Naive thymus-derived CD8-positive, alpha-beta T cell (primary cell): ENCODE measurements around the gene TMEM26. TPM values are rescaled to one million over a fixed set of nuclear protein-coding genes. Genes with fewer than 3 reads are reported as not detected.

Experiments
- ATAC-seq, 2 donors: fragments of 150-1000 bp; cut with Tn5 transposase in 1 of 2; sonication (Bioruptor Pico), chemical (Tn5 transposase) in 1 of 2; 1 replicate in 1 of 2; 2 replicates in 1 of 2; pipeline ENCODE4 v1.10.0; 2021; ENCODE audit warnings: mild to moderate bottlenecking in 2 of 2, moderate library complexity in 2 of 2
- POLR2A ChIA-PET: fragments of 350-600 bp; sonication (Branson Sonifier 250); formaldehyde crosslinking; loops from one replicate; lab custom pipeline; 2021; ENCODE audit warnings: antibody characterized with exemption; lab: Charles Lee
- DNase-seq, 10 donors: peaks; one replicate each; pipeline versions ENCODE4 v3.0.0 to v3.0.0-alpha.2; 2020 to 2022
- H3K27ac Mint-ChIP-seq, 10 donors: one replicate each; pipeline ENCODE4 v1.8.0; 2020 to 2022; ENCODE audit warnings: mild to moderate bottlenecking in 10 of 10, mixed read lengths in 10 of 10, moderate library complexity in 4 of 10, inconsistent platforms in 1 of 10
- H3K27me3 Mint-ChIP-seq, 5 donors: one replicate each; pipeline ENCODE4 v1.8.0; 2021 to 2022; ENCODE audit warnings: mixed read lengths in 5 of 5
- H3K36me3 Mint-ChIP-seq, 3 donors: one replicate each; pipeline ENCODE4 v1.8.0; 2020 to 2022; ENCODE audit warnings: mixed read lengths in 3 of 3, mild to moderate bottlenecking in 2 of 3, inconsistent platforms in 1 of 3
- H3K4me1 Mint-ChIP-seq, 4 donors: one replicate each; pipeline ENCODE4 v1.8.0; 2021 to 2022; ENCODE audit warnings: mixed read lengths in 4 of 4
- H3K4me3 Mint-ChIP-seq, 10 donors: one replicate each; pipeline ENCODE4 v1.8.0; 2020 to 2022; ENCODE audit warnings: mild to moderate bottlenecking in 10 of 10, mixed read lengths in 10 of 10, moderate library complexity in 6 of 10, inconsistent platforms in 1 of 10
- H3K9me3 Mint-ChIP-seq, 9 donors: one replicate each; pipeline ENCODE4 v1.8.0; 2020 to 2022; ENCODE audit warnings: mixed read lengths in 9 of 9, mild to moderate bottlenecking in 3 of 9, inconsistent platforms in 1 of 9, moderate library complexity in 1 of 9
- polyA plus RNA-seq, 3 donors: library from polyadenylated mRNA; unstranded; fragments of 300-500 nt; fragmentation: Illumina TruSeq; gene quantifications; one replicate each; pipeline ENCODE4 v1.2.3, GENCODE V29; 2021
- total RNA-seq, 8 experiments: library from RNA in 2 of 8; stranded (reverse) in 2 of 8; gene quantifications; one replicate each; pipeline ENCODE4 v1.2.3 and lab custom pipeline; 2021 to 2026

The TMEM26 gene
- total and polyA plus RNA-seq, 5 experiments from 2014 or later, result not detected

DNA sequence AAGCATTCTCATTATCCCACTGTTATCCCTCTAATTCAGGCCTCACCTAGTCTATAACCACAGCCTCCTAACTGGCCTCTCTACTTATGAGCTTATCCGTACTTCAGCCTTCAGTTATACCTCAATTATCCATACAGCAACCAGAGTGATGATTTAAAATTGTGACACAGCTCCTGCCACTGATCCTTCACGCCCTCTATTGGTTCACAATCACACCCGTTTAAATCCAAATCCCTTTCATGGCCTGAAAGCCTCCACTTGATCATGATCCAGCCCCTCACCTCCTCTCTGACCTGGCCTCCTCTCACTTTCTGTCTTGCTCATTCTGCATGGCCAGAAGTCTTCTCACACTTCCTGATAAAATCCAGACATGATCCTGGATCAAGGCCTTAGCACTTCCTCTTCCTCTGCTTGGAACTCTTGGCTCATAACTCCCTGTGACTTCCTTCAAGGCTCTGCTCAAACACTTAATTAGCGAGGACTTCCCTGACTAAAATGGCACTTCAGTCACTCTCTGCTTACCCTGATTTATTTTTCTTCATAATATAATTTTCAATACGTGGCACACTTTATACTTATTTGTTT is 19.0 kb upstream of the TMEM26 start:
- Mint-ChIP-seq H3K36me3 (no peaks in the 10 kb centered on the region), H3K4me3 (no peak overlapping the region)

DNA sequence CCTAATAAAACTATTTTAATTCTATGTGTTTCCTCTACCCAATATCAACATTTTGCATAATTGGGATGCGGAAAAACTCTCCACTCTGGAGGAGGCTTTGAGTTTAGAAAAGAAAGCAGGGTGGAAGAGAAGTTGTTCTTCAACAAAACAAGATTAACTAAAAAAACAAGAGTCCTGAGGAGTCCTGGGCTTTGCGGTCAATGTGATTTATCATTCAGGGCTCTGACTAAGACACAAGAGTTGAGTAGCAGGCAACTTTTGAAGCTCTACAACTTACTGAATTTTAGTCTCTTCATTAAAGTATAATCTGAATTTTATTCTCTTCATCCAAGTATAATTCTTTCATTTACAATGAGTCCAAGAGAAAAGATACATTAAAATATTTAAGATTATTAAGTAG is 18.3 kb upstream of the TMEM26 start:
- ATAC-seq (no peak), DNase-seq (no peak)
- peaks cover 0 to 8% (median 4%) of the 10 kb centered on the region in 5 donors for H3K27me3 Mint-ChIP-seq
- no peak overlapping the region for H3K27ac Mint-ChIP-seq
- no peaks in the 10 kb centered on the region for H3K36me3 Mint-ChIP-seq
- H3K9me3 Mint-ChIP-seq, result no peaks in the 10 kb centered on the region
- no peak overlapping the region for H3K4me3 Mint-ChIP-seq
- POLR2A ChIA-PET, result no interaction called here
- no peaks in the 10 kb centered on the region for H3K4me1 Mint-ChIP-seq

More for the DNA sequence above, 19.0 kb upstream of the TMEM26 start:
- Mint-ChIP-seq H3K4me1 (no peaks in the 10 kb centered on the region), H3K9me3 (no peaks in the 10 kb centered on the region), H3K27ac (no peak overlapping the region), H3K27me3 (peaks cover 0 to 9% (median 4%) of the 10 kb centered on the region in 5 donors)
- DNase-seq (no peak), ATAC-seq (no peak)
- POLR2A ChIA-PET, result no interaction called here

DNA sequence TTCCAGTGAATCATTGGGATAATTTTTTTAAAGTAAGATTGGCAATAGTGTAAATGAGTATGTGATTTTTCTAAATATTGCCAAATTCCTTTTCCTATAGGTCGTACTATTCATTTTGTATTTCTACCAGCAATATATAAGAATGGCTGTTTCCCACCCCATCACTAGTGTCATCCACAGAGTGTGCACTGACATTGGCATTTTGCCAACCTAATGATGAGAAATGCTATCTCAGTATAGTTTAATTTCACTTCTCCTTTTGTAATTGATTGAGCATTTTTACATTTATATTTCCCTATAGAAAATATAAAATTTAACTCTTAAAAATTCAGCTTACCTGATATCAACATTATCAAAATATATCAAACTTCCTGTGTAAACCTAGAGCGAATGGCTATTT is 17.6 kb upstream of the TMEM26 start:
- DNase-seq, result no peak
- no peak for ATAC-seq
- Mint-ChIP-seq H3K27ac (no peak overlapping the region), H3K27me3 (peaks cover 0 to 8% (median 4%) of the 10 kb centered on the region in 5 donors), H3K36me3 (no peaks in the 10 kb centered on the region), H3K4me3 (no peak overlapping the region), H3K9me3 (no peaks in the 10 kb centered on the region), H3K4me1 (no peaks in the 10 kb centered on the region)
- POLR2A ChIA-PET, result no interaction called here

DNA sequence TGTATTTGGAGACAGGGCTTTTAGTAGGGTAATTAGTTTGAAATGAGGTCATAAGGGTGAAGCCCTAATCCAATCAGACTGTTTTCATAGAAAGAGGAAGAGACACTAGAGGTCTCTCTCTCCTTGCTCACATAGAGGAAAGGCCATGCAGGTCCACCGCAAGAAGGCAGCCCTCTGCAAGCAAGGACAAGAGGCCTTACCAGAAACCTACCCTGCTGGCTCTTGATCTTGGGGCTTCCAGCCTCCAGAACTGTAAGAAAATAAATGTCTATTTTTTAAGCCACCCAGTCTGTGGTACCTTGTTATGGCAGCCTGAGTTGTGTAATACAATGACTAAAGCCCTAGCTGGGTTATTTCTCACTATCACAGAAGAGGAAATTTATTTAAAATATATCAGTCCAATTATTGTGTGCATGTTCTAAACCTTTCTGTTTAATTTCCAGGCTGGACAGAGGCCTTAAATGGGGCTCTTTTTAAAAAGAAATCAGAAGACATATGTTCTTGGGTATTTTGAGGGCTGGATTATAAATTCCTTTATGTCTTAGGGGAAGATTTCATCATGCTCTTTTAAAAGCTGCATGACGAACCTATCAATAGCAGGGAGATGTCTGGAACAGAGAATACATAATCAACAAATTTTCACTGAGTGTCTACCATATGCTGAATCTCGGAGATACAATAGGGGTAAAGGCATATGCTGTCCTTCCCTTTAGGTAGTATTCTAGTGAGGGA is 12.9 kb upstream of the TMEM26 start:
- POLR2A ChIA-PET, result no interaction called here

DNA sequence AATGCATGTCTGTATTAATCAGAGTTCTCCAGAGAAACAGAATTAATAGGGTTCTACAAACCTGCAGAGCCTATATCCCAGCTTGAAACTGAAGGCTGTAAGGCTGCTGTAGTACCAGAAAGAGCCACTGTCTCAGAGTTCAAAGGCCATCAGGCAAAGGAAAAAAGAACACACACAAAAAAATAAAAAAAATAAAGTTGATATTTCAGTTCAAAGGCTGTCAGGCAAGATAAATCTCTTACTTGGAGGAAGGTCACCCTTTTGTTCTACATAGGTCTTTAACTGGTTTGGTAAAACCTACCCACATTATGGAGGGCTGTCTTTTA is 12.0 kb upstream of the TMEM26 start:
- Mint-ChIP-seq H3K27me3 (peaks cover 0 to 4% (median 2%) of the 10 kb centered on the region in 5 donors), H3K36me3 (no peaks in the 10 kb centered on the region), H3K9me3 (peaks cover 0 to 19% (median 0%) of the 10 kb centered on the region in 9 donors), H3K27ac (no peak overlapping the region), H3K4me1 (no peaks in the 10 kb centered on the region), H3K4me3 (no peak overlapping the region)
- no peak for DNase-seq
- no peak for ATAC-seq
- POLR2A ChIA-PET, result no interaction called here

More for the DNA sequence above, 12.9 kb upstream of the TMEM26 start:
- no peak overlapping the region for H3K4me3 Mint-ChIP-seq
- H3K27ac Mint-ChIP-seq, result no peak overlapping the region
- DNase-seq (no peak), ATAC-seq (no peak)
- peaks cover 0 to 10% (median 0%) of the 10 kb centered on the region in 9 donors for H3K9me3 Mint-ChIP-seq
- H3K36me3 Mint-ChIP-seq, result no peaks in the 10 kb centered on the region
- H3K4me1 Mint-ChIP-seq, result no peaks in the 10 kb centered on the region
- H3K27me3 Mint-ChIP-seq, result peaks cover 0 to 4% (median 2%) of the 10 kb centered on the region in 5 donors

DNA sequence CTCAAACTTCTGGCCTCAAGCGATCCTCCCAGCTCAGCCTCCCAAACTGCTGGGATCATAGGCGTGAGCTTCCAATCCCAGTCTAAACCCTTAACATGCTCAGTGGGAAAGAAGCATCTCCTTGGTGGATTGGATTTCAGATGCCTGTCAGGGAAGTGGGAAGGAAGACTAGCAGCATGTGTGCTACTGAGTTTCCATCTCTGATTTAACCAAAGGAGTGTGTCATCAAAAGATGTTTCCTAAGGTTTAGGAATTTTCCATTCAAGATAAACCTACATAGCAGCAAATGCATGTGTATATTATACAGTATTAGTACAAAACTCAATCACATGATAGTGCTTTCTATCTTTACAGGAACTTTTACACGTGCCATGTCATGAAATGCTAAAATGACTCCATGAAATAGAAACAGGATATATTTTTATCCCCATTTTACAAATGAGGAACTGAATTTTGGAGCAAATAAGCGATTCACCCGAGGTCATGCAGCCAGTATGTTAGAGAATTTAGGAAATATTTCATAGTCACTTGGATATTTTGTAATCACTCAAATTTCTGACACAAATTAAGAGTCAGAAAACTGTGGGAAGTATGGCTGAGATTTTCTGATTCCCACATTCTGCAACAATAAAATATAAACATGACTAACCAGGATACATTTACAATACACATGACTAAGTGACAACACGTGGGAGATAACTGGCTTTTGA is 11.4 kb upstream of the TMEM26 start:
- POLR2A ChIA-PET, result no interaction called here
- Mint-ChIP-seq H3K4me3 (no peak overlapping the region), H3K27me3 (peaks cover 0 to 4% (median 2%) of the 10 kb centered on the region in 5 donors), H3K4me1 (no peaks in the 10 kb centered on the region), H3K9me3 (peaks cover 0 to 20% (median 0%) of the 10 kb centered on the region in 9 donors), H3K36me3 (no peaks in the 10 kb centered on the region), H3K27ac (no peak overlapping the region)
- DNase-seq, result no peak
- ATAC-seq, result no peak

DNA sequence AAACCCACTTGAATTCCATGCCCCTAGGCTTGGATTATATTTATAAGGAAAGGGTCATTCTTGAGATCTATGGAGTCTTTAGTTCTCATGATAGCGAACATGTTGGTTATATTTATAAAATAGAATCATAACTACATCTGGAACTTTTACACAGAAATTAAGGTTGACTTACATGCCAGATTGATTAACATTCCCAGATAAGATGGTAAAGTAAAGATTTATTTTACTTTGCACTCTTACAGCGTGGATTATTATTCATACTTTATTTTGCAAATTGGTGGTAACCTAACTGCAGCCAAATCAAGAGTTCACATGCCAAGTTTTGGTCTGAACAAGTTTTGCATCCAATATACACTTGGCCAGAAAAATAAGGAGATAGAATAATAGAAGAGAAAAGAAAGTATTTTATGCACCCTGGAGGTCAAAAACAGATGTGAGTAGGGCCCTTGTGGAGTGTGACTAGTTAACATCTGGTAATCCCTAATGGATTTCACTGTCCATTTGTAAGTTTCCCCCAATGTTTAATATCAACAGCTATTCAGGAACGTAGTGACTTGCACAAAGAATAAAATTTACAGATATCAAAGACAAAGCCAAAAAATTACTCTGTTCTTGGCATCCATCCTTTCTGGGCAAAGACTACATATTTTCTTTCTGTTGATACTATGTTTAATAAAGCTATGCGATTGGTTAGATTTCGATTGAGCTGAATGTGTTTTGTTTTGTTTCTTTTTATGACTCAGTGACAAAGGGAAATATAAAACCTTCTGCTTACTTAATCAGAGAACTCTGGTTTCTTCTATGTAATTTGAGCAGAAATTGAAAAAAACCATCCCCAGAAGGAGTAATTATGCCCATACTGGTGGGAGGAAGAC is 10.1 kb upstream of the TMEM26 start:
- no peak overlapping the region for H3K27ac Mint-ChIP-seq
- no peaks in the 10 kb centered on the region for H3K36me3 Mint-ChIP-seq
- no peak for ATAC-seq
- DNase-seq, result no peak
- peaks cover 0 to 20% (median 0%) of the 10 kb centered on the region in 9 donors for H3K9me3 Mint-ChIP-seq
- POLR2A ChIA-PET, result no interaction called here
- no peak overlapping the region for H3K4me3 Mint-ChIP-seq
- peaks cover 0 to 2% (median 0%) of the 10 kb centered on the region in 5 donors for H3K27me3 Mint-ChIP-seq
- no peaks in the 10 kb centered on the region for H3K4me1 Mint-ChIP-seq

DNA sequence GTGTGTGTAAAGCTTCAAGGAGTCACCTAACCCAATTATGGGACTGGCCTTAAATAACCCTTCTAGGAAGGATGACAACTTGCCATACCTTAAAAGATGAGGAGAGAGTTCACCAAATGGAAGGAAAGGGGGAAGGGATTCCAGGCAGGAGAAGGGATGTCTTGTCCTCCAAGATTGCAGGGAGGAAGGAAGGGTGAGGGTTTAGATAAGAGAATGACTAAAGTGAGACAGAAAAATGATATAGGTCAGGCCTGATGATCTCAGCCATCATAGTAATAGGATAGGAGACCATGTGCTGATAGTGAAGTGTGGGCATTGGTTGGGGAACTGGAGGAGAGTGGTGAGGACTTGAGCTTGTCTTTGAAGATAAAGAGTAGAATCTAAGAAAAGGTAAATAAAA is 7.7 kb upstream of the TMEM26 start:
- Mint-ChIP-seq H3K4me1 (no peaks in the 10 kb centered on the region), H3K27ac (no peak overlapping the region), H3K9me3 (peaks cover 0 to 20% (median 0%) of the 10 kb centered on the region in 9 donors), H3K36me3 (no peaks in the 10 kb centered on the region), H3K27me3 (peaks cover 0 to 10% (median 0%) of the 10 kb centered on the region in 5 donors), H3K4me3 (no peak overlapping the region)
- POLR2A ChIA-PET, result no interaction called here
- DNase-seq (no peak), ATAC-seq (no peak)

DNA sequence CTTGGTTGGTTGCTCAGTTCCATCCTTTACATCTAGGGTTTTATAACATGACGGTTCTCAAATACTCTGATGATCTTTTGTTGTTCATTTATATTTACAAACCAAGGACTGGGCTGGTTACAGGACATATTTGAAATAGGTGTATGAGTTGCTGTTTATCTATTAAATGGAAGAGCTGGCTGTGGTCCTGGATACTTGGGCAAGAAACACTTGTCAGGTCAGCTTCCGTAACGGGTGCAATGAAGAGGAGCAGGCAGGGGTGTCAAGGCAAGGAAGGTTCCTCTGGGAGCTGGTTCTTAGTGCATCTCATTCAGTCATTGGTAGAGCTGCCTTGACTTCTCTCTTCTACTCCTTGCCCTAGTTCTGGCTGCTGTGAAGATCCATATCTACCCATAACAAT is 4.8 kb upstream of the TMEM26 start:
- POLR2A ChIA-PET, result no interaction called here

DNA sequence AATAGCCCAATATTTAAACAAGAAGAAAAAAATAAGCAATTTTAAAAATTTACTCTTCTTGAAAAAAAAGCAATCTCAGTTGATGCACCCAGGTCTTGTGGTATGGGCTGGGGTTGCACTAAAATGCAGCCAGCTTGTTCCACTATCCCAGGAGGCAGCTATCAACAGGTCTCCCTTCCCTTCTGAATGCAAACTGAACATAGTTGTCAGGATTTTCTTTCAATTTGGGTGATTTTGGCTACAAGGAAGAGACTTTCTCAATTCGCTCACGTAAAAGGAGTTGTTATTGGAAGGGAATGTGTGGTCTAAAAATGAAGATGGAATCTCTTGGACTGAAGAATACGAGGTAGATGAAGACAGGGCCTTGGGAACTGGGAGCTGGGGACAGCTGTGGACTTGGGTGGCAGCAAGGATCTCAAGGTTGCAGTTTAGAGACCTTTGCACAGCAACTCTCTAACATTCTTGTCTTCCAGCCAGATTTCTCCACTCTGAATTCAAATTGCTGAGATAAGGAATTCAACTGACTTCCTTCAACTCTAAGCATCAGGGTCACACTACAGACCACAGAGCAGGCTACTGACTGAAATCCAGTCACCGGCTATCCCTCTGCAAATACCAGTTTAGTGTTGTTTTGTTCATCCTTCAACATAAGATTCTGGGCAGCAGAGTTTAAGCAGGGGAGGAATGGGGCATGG is 3.1 kb upstream of the TMEM26 start:
- no peaks in the 10 kb centered on the region for H3K36me3 Mint-ChIP-seq
- ATAC-seq (no peak), DNase-seq (no peak)
- no peak overlapping the region for H3K27ac Mint-ChIP-seq
- H3K4me1 Mint-ChIP-seq, result peaks cover 0 to 11% (median 3%) of the 10 kb centered on the region in 4 donors
- POLR2A ChIA-PET, result no interaction called here
- peaks cover 0 to 12% (median 0%) of the 10 kb centered on the region in 9 donors for H3K9me3 Mint-ChIP-seq
- H3K4me3 Mint-ChIP-seq, result no peak overlapping the region
- peaks cover 12 to 36% (median 31%) of the 10 kb centered on the region in 5 donors for H3K27me3 Mint-ChIP-seq

More for the DNA sequence above, 4.8 kb upstream of the TMEM26 start:
- no peak for DNase-seq
- Mint-ChIP-seq H3K36me3 (no peaks in the 10 kb centered on the region), H3K9me3 (peaks cover 0 to 20% (median 0%) of the 10 kb centered on the region in 9 donors), H3K27ac (no peak overlapping the region), H3K4me1 (no peaks in the 10 kb centered on the region), H3K4me3 (no peak overlapping the region), H3K27me3 (peaks cover 7 to 23% (median 18%) of the 10 kb centered on the region in 5 donors)
- no peak for ATAC-seq

DNA sequence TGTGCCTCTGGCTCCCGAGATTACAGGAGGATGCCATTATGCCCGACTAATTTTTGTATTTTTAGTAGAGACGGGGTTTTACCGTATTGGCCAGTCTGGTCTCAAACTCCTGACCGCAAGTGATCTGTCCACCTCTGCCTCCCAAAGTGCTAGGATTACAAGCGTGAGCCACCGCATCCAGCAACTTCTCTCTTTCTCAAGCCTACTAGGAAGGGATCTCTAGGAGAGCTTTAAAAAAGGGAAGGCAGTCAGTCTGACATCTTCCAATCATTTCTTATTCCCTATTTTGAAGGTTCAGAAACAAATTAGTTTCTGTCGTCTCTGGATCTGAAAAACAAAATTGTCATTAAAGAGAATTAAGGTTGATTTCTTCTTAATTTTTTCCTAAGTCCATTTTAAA is 2.5 kb upstream of the TMEM26 start:
- POLR2A ChIA-PET, result no interaction called here
- DNase-seq (no peak), ATAC-seq (no peak)
- H3K36me3 Mint-ChIP-seq, result no peaks in the 10 kb centered on the region
- peaks cover 0 to 6% (median 0%) of the 10 kb centered on the region in 9 donors for H3K9me3 Mint-ChIP-seq
- peaks cover 12 to 41% (median 35%) of the 10 kb centered on the region in 5 donors for H3K27me3 Mint-ChIP-seq
- H3K27ac Mint-ChIP-seq, result no peak overlapping the region
- peaks cover 0 to 11% (median 3%) of the 10 kb centered on the region in 4 donors for H3K4me1 Mint-ChIP-seq
- no peak overlapping the region for H3K4me3 Mint-ChIP-seq

DNA sequence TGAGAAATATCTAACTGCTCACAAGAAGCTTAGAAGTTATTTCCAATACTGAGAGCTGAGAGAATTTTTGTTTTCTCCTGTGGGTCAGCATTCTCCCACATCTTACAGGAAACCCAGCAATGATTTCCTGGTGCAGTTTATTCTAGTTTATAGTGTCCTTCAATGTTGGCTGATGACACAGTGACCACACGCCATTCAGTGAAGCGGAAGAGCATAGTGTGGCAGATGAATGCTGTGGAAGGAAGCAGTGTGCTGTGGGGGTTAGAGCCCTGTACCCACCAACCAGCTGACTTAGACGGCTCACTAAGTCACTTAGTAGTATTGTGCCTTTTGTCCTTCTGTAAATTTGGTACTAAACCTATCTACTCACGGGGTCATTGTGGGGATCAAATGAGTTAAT is 1.4 kb upstream of the TMEM26 start:
- H3K36me3 Mint-ChIP-seq, result no peaks in the 10 kb centered on the region
- peaks cover 0 to 11% (median 3%) of the 10 kb centered on the region in 4 donors for H3K4me1 Mint-ChIP-seq
- H3K27ac Mint-ChIP-seq, result no peak overlapping the region
- POLR2A ChIA-PET, result no interaction called here
- DNase-seq, result no peak
- ATAC-seq, result no peak
- H3K4me3 Mint-ChIP-seq, result no peak overlapping the region
- H3K27me3 Mint-ChIP-seq, result peaks cover 12 to 41% (median 40%) of the 10 kb centered on the region in 5 donors
- no peaks in the 10 kb centered on the region for H3K9me3 Mint-ChIP-seq
